Measurements from ENCODE around the gene PATZ1.

PATZ1 gene

DNA sequence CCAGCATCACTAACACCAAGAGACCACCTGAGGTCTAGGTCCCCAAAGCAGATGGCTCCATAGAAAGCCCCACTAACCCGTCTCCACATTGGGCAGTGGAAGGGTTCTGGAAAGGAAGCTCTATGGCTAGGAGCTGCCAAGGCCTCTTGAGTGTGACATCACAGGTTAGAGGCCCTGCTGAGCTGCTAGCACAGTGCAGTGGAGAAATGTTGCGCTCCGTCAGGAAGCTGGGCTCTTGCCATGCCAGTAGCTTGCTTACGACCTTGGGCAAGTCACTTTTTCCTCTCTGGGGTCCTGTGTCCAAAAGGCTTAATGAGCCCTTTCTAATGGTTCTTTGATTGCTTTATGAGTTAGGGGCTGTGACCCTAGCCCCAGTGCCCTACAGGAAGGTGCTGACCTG lies 64.4 kb downstream of the PATZ1 start:
- DNase-seq, result no peak

DNA sequence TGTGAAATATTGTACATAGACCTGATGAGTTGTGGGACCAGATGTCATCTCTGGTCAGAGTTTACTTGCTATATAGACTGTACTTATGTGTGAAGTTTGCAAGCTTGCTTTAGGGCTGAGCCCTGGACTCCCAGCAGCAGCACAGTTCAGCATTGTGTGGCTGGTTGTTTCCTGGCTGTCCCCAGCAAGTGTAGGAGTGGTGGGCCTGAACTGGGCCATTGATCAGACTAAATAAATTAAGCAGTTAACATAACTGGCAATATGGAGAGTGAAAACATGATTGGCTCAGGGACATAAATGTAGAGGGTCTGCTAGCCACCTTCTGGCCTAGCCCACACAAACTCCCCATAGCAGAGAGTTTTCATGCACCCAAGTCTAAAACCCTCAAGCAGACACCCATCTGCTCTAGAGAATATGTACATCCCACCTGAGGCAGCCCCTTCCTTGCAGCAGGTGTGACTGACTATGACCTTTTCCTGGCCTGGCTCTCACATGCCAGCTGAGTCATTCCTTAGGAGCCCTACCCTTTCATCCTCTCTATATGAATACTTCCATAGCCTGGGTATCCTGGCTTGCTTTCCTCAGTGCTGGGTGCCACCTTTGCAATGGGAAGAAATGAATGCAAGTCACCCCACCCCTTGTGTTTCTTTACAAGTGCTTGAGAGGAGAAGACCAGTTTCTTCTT lies 66.2 kb downstream of the PATZ1 start:
- no peak for DNase-seq

DNA sequence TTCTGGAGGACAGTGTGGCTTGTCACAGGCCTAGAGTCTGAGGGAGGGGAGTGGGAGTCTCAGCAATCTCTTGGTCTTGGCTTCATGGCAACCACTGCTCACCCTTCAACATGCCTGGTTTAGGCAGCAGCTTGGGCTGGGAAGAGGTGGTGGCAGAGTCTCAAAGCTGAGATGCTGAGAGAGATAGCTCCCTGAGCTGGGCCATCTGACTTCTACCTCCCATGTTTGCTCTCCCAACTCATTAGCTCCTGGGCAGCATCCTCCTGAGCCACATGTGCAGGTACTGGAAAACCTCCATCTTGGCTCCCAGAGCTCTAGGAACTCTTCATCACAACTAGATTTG lies 66.8 kb downstream of the PATZ1 start:
- DNase-seq, result no peak

DNA sequence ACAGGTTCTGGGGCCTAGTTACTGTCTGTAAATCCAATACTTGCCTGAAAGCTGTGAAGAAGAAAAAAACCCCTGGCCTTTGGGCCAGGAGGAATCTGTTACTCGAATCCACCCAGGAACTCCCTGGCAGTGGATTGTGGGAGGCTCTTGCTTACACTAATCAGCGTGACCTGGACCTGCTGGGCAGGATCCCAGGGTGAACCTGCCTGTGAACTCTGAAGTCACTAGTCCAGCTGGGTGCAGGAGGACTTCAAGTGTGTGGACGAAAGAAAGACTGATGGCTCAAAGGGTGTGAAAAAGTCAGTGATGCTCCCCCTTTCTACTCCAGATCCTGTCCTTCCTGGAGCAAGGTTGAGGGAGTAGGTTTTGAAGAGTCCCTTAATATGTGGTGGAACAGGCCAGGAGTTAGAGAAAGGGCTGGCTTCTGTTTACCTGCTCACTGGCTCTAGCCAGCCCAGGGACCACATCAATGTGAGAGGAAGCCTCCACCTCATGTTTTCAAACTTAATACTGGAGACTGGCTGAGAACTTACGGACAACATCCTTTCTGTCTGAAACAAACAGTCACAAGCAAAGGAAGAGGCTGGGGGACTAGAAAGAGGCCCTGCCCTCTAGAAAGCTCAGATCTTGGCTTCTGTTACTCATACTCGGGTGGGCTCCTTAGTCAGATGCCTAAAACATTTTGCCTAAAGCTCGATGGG lies 67.4 kb downstream of the PATZ1 start:
- DNase-seq, result peak; percentile 60 to 61

DNA sequence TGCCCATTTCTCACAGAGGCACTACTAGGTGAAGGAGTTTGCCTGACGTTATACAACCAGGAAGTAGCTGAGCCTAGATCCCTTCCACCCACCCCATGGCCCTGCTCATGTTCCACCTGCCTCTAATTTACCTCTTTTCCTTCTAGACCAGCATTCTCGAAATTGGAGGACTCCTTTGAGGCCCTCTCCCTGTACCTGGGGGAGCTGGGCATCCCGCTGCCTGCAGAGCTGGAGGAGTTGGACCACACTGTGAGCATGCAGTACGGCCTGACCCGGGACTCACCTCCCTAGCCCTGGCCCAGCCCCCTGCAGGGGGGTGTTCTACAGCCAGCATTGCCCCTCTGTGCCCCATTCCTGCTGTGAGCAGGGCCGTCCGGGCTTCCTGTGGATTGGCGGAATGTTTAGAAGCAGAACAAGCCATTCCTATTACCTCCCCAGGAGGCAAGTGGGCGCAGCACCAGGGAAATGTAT lies 68.0 kb downstream of the PATZ1 start:
- DNase-seq, result no peak

DNA sequence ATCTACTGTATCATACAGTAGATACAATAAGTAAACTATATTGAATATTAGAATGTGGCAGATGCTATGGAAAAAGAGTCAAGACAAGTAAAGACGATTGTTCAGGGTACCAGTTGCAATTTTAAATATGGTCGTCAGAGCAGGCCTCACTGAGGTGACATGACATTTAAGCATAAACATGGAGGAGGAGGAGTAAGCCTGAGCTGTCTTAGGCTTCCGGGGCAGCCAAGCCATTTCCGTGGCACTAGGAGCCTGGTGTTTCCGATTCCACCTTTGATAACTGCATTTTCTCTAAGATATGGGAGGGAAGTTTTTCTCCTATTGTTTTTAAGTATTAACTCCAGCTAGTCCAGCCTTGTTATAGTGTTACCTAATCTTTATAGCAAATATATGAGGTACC lies 68.4 kb downstream of the PATZ1 start:
- no peak for DNase-seq

- no peak for DNase-seq
These were observed 69.5 kb downstream of the PATZ1 start for GRCh38 chr22:31276426-31277167.

All from CD4-positive, alpha-beta T cell treated with Interleukin-1 beta for 1 hour (primary cell).